Measurements from ENCODE around the gene DNAH1. TPM values are rescaled to one million over a fixed set of nuclear protein-coding genes. Genes with fewer than 3 reads are reported as not detected.
A peak's percentile ranks its signal among the peaks of the same experiment; 100 is the strongest.

The DNAH1 gene
- total RNA-seq, 1 donor from 2014 or later, result 7.3 TPM

GRCh38 chr3:52370531-52370930 is 54.4 kb downstream of the DNAH1 start:
- H3K9me3 Mint-ChIP-seq, result no peaks in the 10 kb centered on the region
- no peaks in the 10 kb centered on the region for H3K36me3 Mint-ChIP-seq
- peaks cover 17% of the 10 kb centered on the region for H3K4me1 Mint-ChIP-seq (ENCODE audit: unreplicated experiment)
- H3K4me3 Mint-ChIP-seq, result no peak overlapping the region
- DNase-seq (ENCODE audit: extremely low spot score, unreplicated experiment), result no peak
- peaks cover 21% of the 10 kb centered on the region for H3K27me3 Mint-ChIP-seq
- H3K27ac Mint-ChIP-seq, result no peak overlapping the region
- no peak for TF ChIP-seq CTCF (conservative IDR thresholded peaks at IDR 0.05)

- DNase-seq (ENCODE audit: extremely low spot score, unreplicated experiment), result no peak
- peak overlapping the region; percentile 13 for H3K27ac Mint-ChIP-seq
- peaks cover 15% of the 10 kb centered on the region for H3K4me1 Mint-ChIP-seq (ENCODE audit: unreplicated experiment)
- H3K27me3 Mint-ChIP-seq, result peaks cover 22% of the 10 kb centered on the region
- TF ChIP-seq CTCF (conservative IDR thresholded peaks at IDR 0.05), result no peak
- H3K9me3 Mint-ChIP-seq, result no peaks in the 10 kb centered on the region
- H3K36me3 Mint-ChIP-seq, result no peaks in the 10 kb centered on the region
- peak overlapping the region; percentile 53 for H3K4me3 Mint-ChIP-seq
These were observed 56.8 kb downstream of the DNAH1 start for GRCh38 chr3:52372822-52373504.

GRCh38 chr3:52373676-52374075 is 57.6 kb downstream of the DNAH1 start:
- no peak for DNase-seq (ENCODE audit: extremely low spot score, unreplicated experiment)
- Mint-ChIP-seq H3K27ac (peak overlapping the region; percentile 13), H3K4me3 (peak overlapping the region; percentile 53), H3K4me1 (ENCODE audit: unreplicated experiment) (peaks cover 8% of the 10 kb centered on the region), H3K36me3 (no peaks in the 10 kb centered on the region), H3K27me3 (peaks cover 22% of the 10 kb centered on the region), H3K9me3 (no peaks in the 10 kb centered on the region)
- no peak for TF ChIP-seq CTCF (conservative IDR thresholded peaks at IDR 0.05)

GRCh38 chr3:52374173-52374572 is 58.1 kb downstream of the DNAH1 start:
- Mint-ChIP-seq H3K4me1 (ENCODE audit: unreplicated experiment) (peaks cover 8% of the 10 kb centered on the region), H3K27ac (no peak overlapping the region), H3K27me3 (peaks cover 22% of the 10 kb centered on the region), H3K36me3 (no peaks in the 10 kb centered on the region), H3K4me3 (no peak overlapping the region), H3K9me3 (no peaks in the 10 kb centered on the region)
- DNase-seq (ENCODE audit: extremely low spot score, unreplicated experiment), result no peak
- no peak for TF ChIP-seq CTCF (conservative IDR thresholded peaks at IDR 0.05)

GRCh38 chr3:52379610-52380009 is 63.5 kb downstream of the DNAH1 start:
- no peak for TF ChIP-seq CTCF (conservative IDR thresholded peaks at IDR 0.05)
- Mint-ChIP-seq H3K9me3 (no peaks in the 10 kb centered on the region), H3K27ac (no peak overlapping the region), H3K4me1 (ENCODE audit: unreplicated experiment) (no peaks in the 10 kb centered on the region), H3K36me3 (no peaks in the 10 kb centered on the region), H3K27me3 (peaks cover 4% of the 10 kb centered on the region), H3K4me3 (no peak overlapping the region)
- DNase-seq (ENCODE audit: extremely low spot score, unreplicated experiment), result no peak

Data from type B pancreatic cell (in vitro differentiated cells).